H9 (cell line): ENCODE results near the gene TMEM131. TPM values are rescaled to one million over a fixed set of nuclear protein-coding genes. Genes with fewer than 3 reads are reported as not detected.

ENCODE experiments used
- DNase-seq: peaks from one replicate; pipeline ENCODE4 v3.0.0-alpha.2; 2017
- H2AFZ ChIP-seq: one replicate; pipeline ENCODE4 v1.6.1; 2013; ENCODE audit warnings: mild to moderate bottlenecking, low read length, control low read depth, moderate library complexity
- H2AK5ac ChIP-seq: 2 replicates; pipeline ENCODE4 v1.6.1; 2013; ENCODE audit warnings: low read length, control low read depth, mixed read lengths; ENCODE audit not compliant: insufficient read length
- H2BK120ac ChIP-seq: one replicate; pipeline ENCODE4 v1.6.1; 2013; ENCODE audit warnings: low read depth, mild to moderate bottlenecking, low read length, control low read depth, inconsistent platforms; ENCODE audit not compliant: poor library complexity, severe bottlenecking
- H2BK12ac ChIP-seq: 2 replicates; pipeline ENCODE4 v1.6.1; 2013; ENCODE audit warnings: low read length, control low read depth, mixed read lengths, low read depth; ENCODE audit not compliant: insufficient read length
- H2BK15ac ChIP-seq: 2 replicates; pipeline ENCODE4 v1.6.1; 2013; ENCODE audit warnings: low read depth, low read length, control low read depth
- H2BK20ac ChIP-seq: one replicate; pipeline ENCODE4 v1.6.1; 2013; ENCODE audit warnings: low read depth, mild to moderate bottlenecking, low read length, control low read depth, inconsistent platforms; ENCODE audit not compliant: poor library complexity, severe bottlenecking
- H2BK5ac ChIP-seq: 2 replicates; pipeline ENCODE4 v1.6.1; 2013; ENCODE audit warnings: low read length, control low read depth, mixed read lengths; ENCODE audit not compliant: insufficient read length
- H3K14ac ChIP-seq: 2 replicates; pipeline ENCODE4 v1.6.1; 2013; ENCODE audit warnings: low read length, control low read depth; ENCODE audit not compliant: insufficient read depth
- H3K18ac ChIP-seq: 2 replicates; pipeline ENCODE4 v1.6.1; 2013; ENCODE audit warnings: low read depth, mild to moderate bottlenecking, mixed read lengths, low read length, control low read depth; ENCODE audit not compliant: insufficient read length
- H3K23ac ChIP-seq: 2 replicates; pipeline ENCODE4 v1.6.1; 2013; ENCODE audit warnings: low read length, control low read depth, mixed read lengths, low read depth; ENCODE audit not compliant: insufficient read length
- H3K23me2 ChIP-seq: 2 replicates; pipeline ENCODE4 v1.6.1; 2013; ENCODE audit warnings: low read depth, mild to moderate bottlenecking, mixed read lengths, low read length, control low read depth; ENCODE audit not compliant: insufficient read length, poor library complexity, severe bottlenecking
- H3K27ac ChIP-seq: 2 replicates; pipeline ENCODE4 v1.5.1; 2013; ENCODE audit warnings: low read length, control low read depth, mixed read lengths, low read depth; ENCODE audit not compliant: insufficient read length
- H3K27me3 ChIP-seq: 2 replicates; pipeline ENCODE4 v1.6.1; 2013; ENCODE audit warnings: low read length, control low read depth, inconsistent platforms; ENCODE audit not compliant: insufficient read depth
- H3K4ac ChIP-seq: 2 replicates; pipeline ENCODE4 v1.6.1; 2013; ENCODE audit warnings: low read depth, mild to moderate bottlenecking, control low read depth, inconsistent platforms, low read length, moderate library complexity
- H3K4me1 ChIP-seq: 2 replicates; pipeline ENCODE4 v1.6.1; 2013; ENCODE audit warnings: low read length, control low read depth, inconsistent platforms; ENCODE audit not compliant: insufficient read depth
- H3K4me2 ChIP-seq: 2 replicates; pipeline ENCODE4 v1.6.1; 2013; ENCODE audit warnings: low read length, control low read depth, mixed read lengths; ENCODE audit not compliant: insufficient read length, insufficient read depth
- H3K56ac ChIP-seq: 2 replicates; pipeline ENCODE4 v1.6.1; 2013; ENCODE audit warnings: low read depth, mild to moderate bottlenecking, mixed read lengths, low read length, control low read depth; ENCODE audit not compliant: insufficient read length
- H3K79me1 ChIP-seq: 2 replicates; pipeline ENCODE4 v1.6.1; 2013; ENCODE audit warnings: low read depth, mild to moderate bottlenecking, moderate library complexity, low read length, control low read depth, inconsistent platforms; ENCODE audit not compliant: insufficient read depth, poor library complexity, severe bottlenecking
- H3K79me2 ChIP-seq: 2 replicates; pipeline ENCODE4 v1.6.1; 2013; ENCODE audit warnings: low read length, control low read depth, inconsistent platforms; ENCODE audit not compliant: insufficient read depth
- H3K9ac ChIP-seq: 2 replicates; pipeline ENCODE4 v1.6.1; 2013; ENCODE audit warnings: low read length, control low read depth, mixed read lengths; ENCODE audit not compliant: insufficient read length; ENCODE audit errors: extremely low read depth
- H3K9me3 ChIP-seq: one replicate; pipeline ENCODE4 v1.6.1; 2013; ENCODE audit warnings: low read depth, low read length, inconsistent platforms; ENCODE audit not compliant: control insufficient read depth
- H3T11ph ChIP-seq: one replicate; pipeline ENCODE4 v1.6.1; 2013; ENCODE audit warnings: mild to moderate bottlenecking, low read length, control low read depth, inconsistent platforms
- H4K20me1 ChIP-seq: one replicate; pipeline ENCODE4 v1.6.1; 2013; ENCODE audit not compliant: control insufficient read depth, insufficient read length, insufficient read depth
- H4K5ac ChIP-seq: 2 replicates; pipeline ENCODE4 v1.6.1; 2013; ENCODE audit warnings: low read depth, mild to moderate bottlenecking, mixed read lengths, low read length, control low read depth; ENCODE audit not compliant: insufficient read length
- H4K8ac ChIP-seq: replicated peaks from 2 replicates; pipeline ENCODE4 v1.6.1; 2013; ENCODE audit warnings: low read length, control low read depth, mixed read lengths, low read depth; ENCODE audit not compliant: insufficient read length
- H4K91ac ChIP-seq: 2 replicates; pipeline ENCODE4 v1.6.1; 2013; ENCODE audit warnings: low read depth, mild to moderate bottlenecking, moderate library complexity, mixed read lengths, low read length, control low read depth; ENCODE audit not compliant: insufficient read length
- H3K27ac Mint-ChIP-seq, 3 experiments: 2 replicates in 2 of 3; 3 replicates in 1 of 3; pipeline ENCODE4 v1.8.0; 2020 to 2021; ENCODE audit warnings: mixed read lengths in 3 of 3, mild to moderate bottlenecking in 1 of 3, moderate library complexity in 1 of 3
- H3K27me3 Mint-ChIP-seq: 2 replicates; pipeline ENCODE4 v1.8.0; 2021; ENCODE audit warnings: low read depth, mild to moderate bottlenecking, moderate library complexity, mixed read lengths
- H3K36me3 Mint-ChIP-seq, 3 experiments: 2 replicates in 2 of 3; 3 replicates in 1 of 3; pipeline ENCODE4 v1.8.0; 2020 to 2021; ENCODE audit warnings: low read depth in 3 of 3, mixed read lengths in 3 of 3; ENCODE audit not compliant: insufficient read depth in 1 of 3
- H3K4me1 Mint-ChIP-seq, 2 experiments: 2 replicates each; pipeline ENCODE4 v1.8.0; 2020; ENCODE audit warnings: mixed read lengths in 2 of 2
- H3K4me3 Mint-ChIP-seq, 2 experiments: 2 replicates in 1 of 2; 3 replicates in 1 of 2; pipeline ENCODE4 v1.8.0; 2020 to 2021; ENCODE audit warnings: mild to moderate bottlenecking in 2 of 2, mixed read lengths in 2 of 2, moderate library complexity in 1 of 2
- H3K9me3 Mint-ChIP-seq, 2 experiments: 2 replicates in 1 of 2; 3 replicates in 1 of 2; pipeline ENCODE4 v1.8.0; 2020; ENCODE audit warnings: mild to moderate bottlenecking in 2 of 2, mixed read lengths in 2 of 2, moderate library complexity in 1 of 2
- CTCF ChIP-seq: fragments of 200-600 bp; sonication (generic); conservative IDR thresholded peaks from 3 replicates; pipeline ENCODE4 v1.8.0; 2021; ENCODE audit warnings: antibody characterized with exemption, mild to moderate bottlenecking
- WGBS: extraction: QIAGEN DNeasy Blood & Tissue Kit; methylation state at CpG from one replicate; pipeline ENCODE4 v1.1.7; 2013; ENCODE audit warnings: missing lambda C conversion rate, low lambda C conversion rate, mixed read lengths; ENCODE audit not compliant: insufficient read length; ENCODE audit errors: extremely low coverage; 5-methylcytosine and 5-hydroxymethylcytosine counted together
- total RNA-seq: library from RNA; stranded (reverse); gene quantifications from 2 replicates; pipeline ENCODE4 v1.2.1, GENCODE V29; 2021

TMEM131 gene
- total RNA-seq, 1 experiment from 2014 or later: 20.9 TPM

DNA sequence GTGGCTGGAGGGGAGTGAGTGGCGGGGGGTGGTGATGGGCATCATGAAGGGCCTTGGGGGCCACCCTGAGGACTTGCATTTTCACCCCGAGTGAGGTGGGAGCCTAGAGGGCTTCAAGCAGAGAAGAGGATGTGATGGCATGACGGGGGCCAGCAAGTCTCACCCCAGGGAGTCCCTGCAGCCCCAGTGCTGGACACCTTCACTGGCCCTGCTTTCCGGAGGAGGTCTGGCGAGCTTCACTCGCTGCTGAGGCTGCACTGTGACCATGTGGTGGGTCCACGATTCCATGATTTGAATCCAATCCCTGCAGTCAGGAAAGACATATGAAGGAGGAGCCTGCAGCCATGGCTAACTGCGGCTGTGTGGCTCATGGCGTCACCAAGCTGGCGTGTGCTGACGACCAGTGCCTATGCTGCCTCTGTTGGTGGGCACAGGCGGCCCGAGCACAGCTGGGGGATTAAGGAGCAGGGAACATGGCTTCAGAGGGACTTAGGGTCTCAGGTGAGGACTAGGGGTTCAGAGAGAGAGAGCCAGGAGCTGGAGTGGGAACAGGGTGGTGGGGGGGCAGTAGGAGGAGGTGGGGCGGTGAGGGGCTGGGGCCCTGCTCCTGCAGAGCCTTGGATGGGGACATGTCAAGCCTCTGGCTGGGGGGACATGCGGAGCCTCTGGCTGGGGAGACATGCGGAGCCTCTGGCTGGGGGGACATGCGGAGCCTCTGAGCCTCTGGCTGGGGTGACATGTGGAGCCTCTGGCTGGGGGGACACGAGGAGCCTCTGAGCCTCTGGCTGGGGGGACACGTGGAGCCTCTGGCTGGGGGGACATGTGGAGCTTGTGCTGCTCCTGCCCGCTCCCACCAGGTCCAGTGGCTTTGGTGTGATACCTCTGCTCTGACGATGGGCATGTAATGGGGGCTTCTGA, 278.8 kb downstream of the TMEM131 start:
- no peak overlapping the region for H3K18ac ChIP-seq
- no peak overlapping the region for H2BK5ac ChIP-seq
- H4K5ac ChIP-seq: no peak overlapping the region
- no peak overlapping the region for H3K9ac ChIP-seq
- no CpG with 5 or more reads among the region's 21 CpGs for WGBS
- H4K20me1 ChIP-seq: no peaks in the 10 kb centered on the region
- H3T11ph ChIP-seq: no peak overlapping the region
- no peak overlapping the region for H3K4ac ChIP-seq
- no peak overlapping the region for H3K27ac ChIP-seq
- H2BK20ac ChIP-seq: no peak overlapping the region
- no peaks in the 10 kb centered on the region for H3K9me3 ChIP-seq
- H3K27me3 ChIP-seq: no peaks in the 10 kb centered on the region
- Mint-ChIP-seq H3K27me3 (peaks cover 5% of the 10 kb centered on the region), H3K9me3 (no peaks in the 10 kb centered on the region; a peak in 1 of 5 replicates), H3K4me1 (peaks cover 26 to 27% of the 10 kb centered on the region in 2 experiments), H3K36me3 (no peaks in the 10 kb centered on the region; a peak in 1 of 7 replicates), H3K4me3 (no peak overlapping the region; a peak in 1 of 5 replicates), H3K27ac (no peak overlapping the region; a peak in 1 of 7 replicates)
- no peaks in the 10 kb centered on the region for H3K79me2 ChIP-seq
- no peak overlapping the region for H2BK15ac ChIP-seq
- H3K4me1 ChIP-seq: peaks cover 6% of the 10 kb centered on the region
- TF ChIP-seq CTCF: no peak
- no peak overlapping the region for H2BK120ac ChIP-seq
- H2BK12ac ChIP-seq: no peak overlapping the region
- H3K23ac ChIP-seq: no peak overlapping the region
- H3K4me2 ChIP-seq: no peak overlapping the region
- H3K23me2 ChIP-seq: no peaks in the 10 kb centered on the region
- no peak overlapping the region for H3K56ac ChIP-seq
- no peak overlapping the region for H2AK5ac ChIP-seq
- H3K79me1 ChIP-seq: no peaks in the 10 kb centered on the region
- no peak overlapping the region for H2AFZ ChIP-seq
- H3K14ac ChIP-seq: no peak overlapping the region; the same call in 1 of the 2 replicates
- no peak for DNase-seq
- no peak overlapping the region for H4K8ac ChIP-seq
- no peak overlapping the region for H4K91ac ChIP-seq
